Right lobe of liver (tissue), 6 donors: ENCODE data around the gene STX1B. TPM values are rescaled to one million over a fixed set of nuclear protein-coding genes. Genes with fewer than 3 reads are reported as not detected.

Experiments
- ATAC-seq, 4 donors: fragments of 200-7000 bp; cut with Tn5 transposase; one replicate each; pipeline ENCODE4 v1.9.1; 2020; ENCODE audit warnings: mild to moderate bottlenecking in 4 of 4, moderate library complexity in 4 of 4
- DNase-seq, 3 donors: peaks; one replicate each; pipeline ENCODE4 v3.0.0-alpha.2; 2020
- H3K27ac ChIP-seq, 3 donors: fragments of 200-600 bp; one replicate each; pipeline ENCODE4 v1.8.0; 2022
- H3K27me3 ChIP-seq, 2 donors: fragments of 200-600 bp; one replicate each; pipeline ENCODE4 v1.8.0; 2022
- H3K36me3 ChIP-seq, 4 donors: fragments of 200-600 bp; sonication (generic) in 1 of 4; one replicate each; pipeline versions ENCODE4 v1.5.1 to v1.8.0; 2017 to 2022; ENCODE audit warnings: control low read depth in 1 of 4
- H3K4me1 ChIP-seq, 4 donors: fragments of 200-600 bp; sonication (generic) in 1 of 4; one replicate each; pipeline versions ENCODE4 v1.5.1 to v1.8.0; 2017 to 2022; ENCODE audit warnings: control low read depth in 1 of 4
- H3K4me3 ChIP-seq, 3 donors: fragments of 200-600 bp; one replicate each; pipeline ENCODE4 v1.8.0; 2022
- H3K9me3 ChIP-seq, 4 donors: fragments of 200-600 bp; sonication (generic) in 1 of 4; one replicate each; pipeline versions ENCODE4 v1.5.1 to v1.8.0; 2017 to 2022; ENCODE audit warnings: control low read depth in 1 of 4
- POLR2A ChIP-seq: fragments of 450-650 bp; IDR thresholded peaks from one replicate; pipeline ENCODE4 v1.6.1; 2017; ENCODE audit warnings: antibody characterized with exemption, mild to moderate bottlenecking
- WGBS: methylation state at CpG from one replicate; pipeline ENCODE4 v1.1.6; 2018; ENCODE audit warnings: low coverage, low lambda C conversion rate; ENCODE audit not compliant: insufficient coverage; ENCODE audit errors: missing lambda C conversion rate; 5-methylcytosine and 5-hydroxymethylcytosine counted together
- intact Hi-C, 2 donors: fragments of 100-400 bp; cut with DNase I; formaldehyde crosslinking; loops; one replicate each; pipeline versions ENCODE4 v1.11.2 to v1.14.1; 2022
- total RNA-seq, 6 experiments: library from RNA; depleted of rRNA in 2 of 6; stranded (reverse); fragments of >200 nt in 2 of 6; fragmentation: NEBNext Ultra II Directional in 3 of 6; extraction: Animal tissue kit (Norgen Biotek cat#: 25700) in 3 of 6; gene quantifications; one replicate each; pipeline versions ENCODE4 v1.1.0 to v1.2.4, GENCODE V29; 2016 to 2023
- TF ChIP-seq, protein P1 (sequence below), 4 donors: fragments of 200-600 bp in 3 of 4; fragments of 450-650 bp in 1 of 4; IDR thresholded peaks; one replicate each; pipeline versions ENCODE4 v1.5.1 to v1.8.0; 2016 to 2022; ENCODE audit warnings: antibody characterized with exemption in 4 of 4, mild to moderate bottlenecking in 2 of 4
- donor health status: DM: no; HTN: yes; CAD: no.
- donor health status: DM: no; HTN: no; CAD: no.
- donor health status: DM: no; HTN: no; CAD: no.
- donor health status: DM: no; HTN: yes; CAD: no.
- donor health status: DM: no; HTN: yes; CAD: no.

Gene STX1B
- total RNA-seq, 6 experiments from 2014 or later: 0.61 to 4.5 (median 2.6) TPM

DNA sequence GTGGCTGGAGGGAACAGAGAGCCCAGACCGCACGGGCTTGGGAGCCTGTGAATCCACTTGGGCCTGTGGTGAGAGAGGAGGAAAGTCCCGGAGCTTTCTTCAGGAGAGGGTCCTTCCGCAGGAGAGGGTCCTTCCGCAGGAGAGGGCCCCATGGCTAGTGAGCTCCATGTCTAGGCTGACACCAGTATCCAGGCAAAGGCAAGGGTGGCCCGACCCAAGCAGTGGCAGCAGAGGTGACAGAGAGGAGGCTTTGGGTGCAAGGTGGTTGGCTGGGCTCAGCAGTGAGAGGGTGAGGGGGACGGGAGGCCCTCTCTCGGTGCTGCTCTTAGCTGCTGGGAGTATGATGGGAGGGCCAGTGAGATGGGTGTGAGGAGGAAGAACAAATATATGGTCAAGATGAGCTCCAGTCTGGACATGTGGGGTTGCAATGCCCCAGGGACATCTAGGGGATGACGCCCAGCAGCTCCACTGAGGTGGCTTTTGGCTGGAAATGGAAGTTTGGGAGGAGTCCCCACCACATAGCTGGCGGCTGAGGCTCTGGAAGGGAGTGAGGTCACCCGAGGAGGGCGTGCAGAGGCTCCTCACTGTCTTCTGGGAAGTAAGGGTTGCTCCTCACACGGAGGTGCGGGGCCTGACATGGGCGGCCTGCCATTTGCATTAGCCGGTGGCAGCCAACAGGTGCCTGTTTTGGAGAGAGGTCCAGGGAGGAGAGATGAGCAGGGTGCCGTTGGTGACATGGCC is 27.7 kb downstream of the STX1B start:
- H3K9me3 ChIP-seq: no peaks in the 10 kb centered on the region
- WGBS: 80% methylated on average over 5 of the region's 17 CpGs
- ATAC-seq: no peak
- peaks cover 0 to 25% (median 11%) of the 10 kb centered on the region in 4 donors for H3K36me3 ChIP-seq
- H3K27me3 ChIP-seq: no peaks in the 10 kb centered on the region
- DNase-seq: no peak
- peaks cover 0 to 12% (median 5%) of the 10 kb centered on the region in 4 donors for H3K4me1 ChIP-seq
- no peak overlapping the region for H3K27ac ChIP-seq
- intact Hi-C loops: loop anchor here (5.0 to 10.0 kb wide), 3 partner anchors 62 to 110 kb away; partner anchors contain the start of genes PRSS53 (in 1 of the 2) and VKORC1 (in 1 of the 2)
- TF ChIP-seq, protein P1, sequence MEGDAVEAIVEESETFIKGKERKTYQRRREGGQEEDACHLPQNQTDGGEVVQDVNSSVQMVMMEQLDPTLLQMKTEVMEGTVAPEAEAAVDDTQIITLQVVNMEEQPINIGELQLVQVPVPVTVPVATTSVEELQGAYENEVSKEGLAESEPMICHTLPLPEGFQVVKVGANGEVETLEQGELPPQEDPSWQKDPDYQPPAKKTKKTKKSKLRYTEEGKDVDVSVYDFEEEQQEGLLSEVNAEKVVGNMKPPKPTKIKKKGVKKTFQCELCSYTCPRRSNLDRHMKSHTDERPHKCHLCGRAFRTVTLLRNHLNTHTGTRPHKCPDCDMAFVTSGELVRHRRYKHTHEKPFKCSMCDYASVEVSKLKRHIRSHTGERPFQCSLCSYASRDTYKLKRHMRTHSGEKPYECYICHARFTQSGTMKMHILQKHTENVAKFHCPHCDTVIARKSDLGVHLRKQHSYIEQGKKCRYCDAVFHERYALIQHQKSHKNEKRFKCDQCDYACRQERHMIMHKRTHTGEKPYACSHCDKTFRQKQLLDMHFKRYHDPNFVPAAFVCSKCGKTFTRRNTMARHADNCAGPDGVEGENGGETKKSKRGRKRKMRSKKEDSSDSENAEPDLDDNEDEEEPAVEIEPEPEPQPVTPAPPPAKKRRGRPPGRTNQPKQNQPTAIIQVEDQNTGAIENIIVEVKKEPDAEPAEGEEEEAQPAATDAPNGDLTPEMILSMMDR (IDR thresholded peaks at IDR 0.05): no peak
- TF ChIP-seq POLR2A: no peak
- H3K4me3 ChIP-seq: no peak overlapping the region

DNA sequence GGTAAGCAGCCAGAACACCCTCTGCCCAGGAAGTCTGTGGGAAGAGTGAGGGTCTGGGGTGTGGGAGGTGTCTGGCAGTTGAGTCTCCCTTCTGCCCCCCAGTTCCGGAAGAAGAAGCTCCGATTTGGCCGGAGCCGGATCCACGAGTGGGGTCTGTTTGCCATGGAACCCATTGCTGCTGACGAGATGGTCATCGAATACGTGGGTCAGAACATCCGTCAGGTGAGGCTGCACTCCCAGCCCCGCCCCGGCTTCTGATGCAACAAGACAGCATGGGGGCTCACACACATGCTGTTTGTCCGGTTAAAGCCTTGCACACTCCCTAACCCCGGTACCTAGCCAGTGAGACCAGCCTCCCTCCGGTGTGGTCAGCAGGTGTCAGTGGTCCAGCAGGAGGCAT is 29.5 kb downstream of the STX1B start:
- intact Hi-C loops: loop anchor here (5.0 to 10.0 kb wide), 3 partner anchors 64 to 111 kb away; partner anchors contain the start of genes PRSS53 (in 1 of the 2) and VKORC1 (in 1 of the 2)
- no peak for ATAC-seq
- 100% methylated on average over 1 of the region's 14 CpGs for WGBS
- no peak for TF ChIP-seq POLR2A
- TF ChIP-seq, protein P1 (IDR thresholded peaks at IDR 0.05): no peak
- Histone ChIP-seq H3K27me3 (no peaks in the 10 kb centered on the region), H3K36me3 (peaks cover 0 to 33% (median 14%) of the 10 kb centered on the region in 4 donors), H3K4me1 (peaks cover 0 to 3% (median under 1%) of the 10 kb centered on the region in 4 donors), H3K27ac (no peak overlapping the region), H3K4me3 (no peak overlapping the region), H3K9me3 (no peaks in the 10 kb centered on the region)
- no peak for DNase-seq

DNA sequence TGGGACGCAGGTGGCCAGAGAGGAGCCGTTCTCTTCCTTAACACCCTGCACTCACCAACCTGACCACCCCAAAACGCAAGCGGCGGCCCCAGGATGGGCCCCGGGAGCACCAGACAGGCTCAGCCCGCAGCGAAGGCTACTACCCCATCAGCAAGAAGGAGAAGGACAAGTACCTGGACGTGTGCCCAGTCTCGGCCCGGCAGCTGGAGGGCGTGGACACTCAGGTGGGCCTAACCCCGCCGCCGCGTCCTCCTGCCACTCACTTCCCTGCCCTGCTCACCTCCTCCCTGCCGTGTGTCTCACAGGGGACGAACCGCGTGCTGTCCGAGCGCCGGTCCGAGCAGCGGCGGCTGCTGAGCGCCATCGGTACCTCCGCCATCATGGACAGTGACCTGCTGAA is 30.0 kb downstream of the STX1B start:
- H3K27me3 ChIP-seq: no peaks in the 10 kb centered on the region
- no peak overlapping the region for H3K4me3 ChIP-seq
- TF ChIP-seq POLR2A: no peak
- TF ChIP-seq, protein P1 (IDR thresholded peaks at IDR 0.05): no peak
- no peak for ATAC-seq
- no peaks in the 10 kb centered on the region for H3K9me3 ChIP-seq
- intact Hi-C loops: loop anchor here (5.0 to 10.0 kb wide), 3 partner anchors 64 to 112 kb away; partner anchors contain the start of genes PRSS53 (in 1 of the 2) and VKORC1 (in 1 of the 2)
- no peak overlapping the region for H3K27ac ChIP-seq
- WGBS: 95% methylated on average over 21 of the region's 29 CpGs
- H3K4me1 ChIP-seq: no peaks in the 10 kb centered on the region
- no peak for DNase-seq
- H3K36me3 ChIP-seq: peaks cover 0 to 38% (median 17%) of the 10 kb centered on the region in 4 donors

DNA sequence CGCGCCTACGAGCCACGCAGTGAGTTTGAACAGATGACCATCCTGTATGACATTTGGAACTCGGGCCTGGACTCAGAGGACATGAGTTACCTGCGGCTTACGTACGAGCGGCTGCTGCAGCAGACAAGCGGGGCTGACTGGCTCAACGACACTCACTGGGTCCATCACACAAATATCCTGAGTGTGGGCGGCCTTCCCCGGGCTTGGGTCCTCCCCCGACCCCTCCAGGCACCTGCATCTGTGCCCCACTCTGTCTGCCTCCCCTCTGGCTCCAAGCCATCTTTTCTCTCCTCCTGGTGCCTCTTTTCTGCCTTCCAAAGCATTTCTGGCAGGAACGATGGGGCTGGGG is 30.4 kb downstream of the STX1B start:
- no peak for TF ChIP-seq POLR2A
- TF ChIP-seq, protein P1 (IDR thresholded peaks at IDR 0.05): no peak
- H3K27ac ChIP-seq: no peak overlapping the region
- peaks cover 0 to 40% (median 20%) of the 10 kb centered on the region in 4 donors for H3K36me3 ChIP-seq
- no peaks in the 10 kb centered on the region for H3K4me1 ChIP-seq
- DNase-seq (no peak), ATAC-seq (no peak)
- intact Hi-C loops: loop anchor here (5.0 to 10.0 kb wide), 3 partner anchors 65 to 112 kb away; partner anchors contain the start of genes PRSS53 (in 1 of the 2) and VKORC1 (in 1 of the 2)
- WGBS: 90% methylated on average over 2 of the region's 15 CpGs
- H3K9me3 ChIP-seq: no peaks in the 10 kb centered on the region
- no peak overlapping the region for H3K4me3 ChIP-seq
- H3K27me3 ChIP-seq: no peaks in the 10 kb centered on the region
